HG03439 (cell line): Measurements from ENCODE around the gene STMND1.

Experiments
- ATAC-seq: cut with Tn5 transposase; IDR thresholded peaks from one replicate; pipeline ENCODE4 v1.9.1; 2021; ENCODE audit warnings: mild to moderate bottlenecking, moderate library complexity; ENCODE audit not compliant: unreplicated experiment

The STMND1 gene

GRCh38 chr6:17159240-17159639 lies 57.4 kb downstream of the STMND1 start:
- no peak for ATAC-seq

GRCh38 chr6:17161076-17161475 lies 59.2 kb downstream of the STMND1 start:
- ATAC-seq = no peak

- ATAC-seq = no peak
Observed at GRCh38 chr6:17165383-17165782, 63.5 kb downstream of the STMND1 start.

GRCh38 chr6:17167327-17167979 lies 65.6 kb downstream of the STMND1 start:
- ATAC-seq = no peak

DNA sequence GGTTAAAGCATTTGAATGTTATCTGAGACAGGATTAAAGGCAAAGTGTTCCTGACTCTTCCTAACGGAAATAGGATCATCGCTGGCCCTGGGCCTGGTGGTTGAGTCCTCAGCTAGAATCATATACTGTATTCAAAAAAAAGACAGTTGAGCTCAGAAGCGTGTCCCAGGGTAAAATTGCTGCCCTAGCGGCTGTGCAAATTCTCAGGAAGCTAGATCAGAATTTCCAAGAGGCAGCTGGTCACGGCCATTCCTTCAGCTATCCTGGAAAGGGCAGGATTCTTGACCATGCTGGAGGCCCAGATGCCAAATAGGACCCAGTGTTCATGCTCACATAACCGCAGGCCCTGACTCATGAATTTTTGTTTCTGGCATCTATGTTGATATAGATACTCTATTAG lies 67.4 kb downstream of the STMND1 start:
- no peak for ATAC-seq

DNA sequence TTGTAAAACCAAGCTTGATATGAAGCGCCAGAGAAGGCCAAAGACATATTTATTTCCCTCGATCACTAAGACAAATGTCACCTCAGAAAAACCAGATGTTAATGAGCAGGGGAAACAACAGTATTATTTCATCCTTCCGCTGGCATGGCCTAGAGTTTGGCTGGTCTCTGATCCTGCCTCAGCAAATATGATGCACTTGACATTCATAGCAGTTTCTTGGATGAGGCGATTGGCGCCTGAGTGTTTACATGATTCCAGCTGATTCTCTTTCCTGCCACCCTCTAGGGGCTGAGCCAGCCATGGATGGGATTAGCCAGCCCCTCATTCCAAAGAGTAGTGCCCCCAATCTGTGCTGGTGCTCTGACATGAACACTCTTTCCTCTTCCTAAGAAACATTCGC lies 67.9 kb downstream of the STMND1 start:
- no peak for ATAC-seq

DNA sequence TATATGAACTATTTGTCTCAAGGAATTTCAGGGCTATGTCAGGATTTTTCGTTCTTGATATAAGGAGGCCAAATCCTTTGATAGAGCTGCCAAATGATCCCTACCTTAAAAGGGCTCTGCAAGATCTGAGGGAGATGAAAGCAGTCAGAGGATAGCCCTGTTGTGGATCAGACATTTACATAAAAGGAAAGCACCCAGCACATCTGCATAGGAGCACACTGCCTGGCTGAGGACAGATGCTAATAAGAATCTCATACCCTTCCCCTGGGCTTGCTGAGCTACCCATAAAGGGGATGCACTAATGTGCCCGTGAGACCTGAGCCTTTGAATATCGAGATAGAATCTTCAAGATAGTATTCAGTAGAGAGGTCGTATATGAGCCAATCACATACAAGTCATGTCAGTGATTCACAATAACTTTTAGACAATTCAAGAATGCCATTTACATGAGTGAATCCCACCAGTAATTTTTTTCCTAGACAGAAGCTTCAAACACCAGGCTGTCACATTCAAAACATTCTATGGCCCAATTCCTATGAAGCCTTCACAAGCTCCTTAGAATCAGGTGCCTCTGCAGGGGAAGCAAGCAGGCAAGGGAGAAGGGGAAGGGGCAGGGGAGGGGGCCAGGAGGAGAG lies 71.1 kb downstream of the STMND1 start:
- ATAC-seq = no peak

- no peak for ATAC-seq
Observed at GRCh38 chr6:17178326-17178725, 76.5 kb downstream of the STMND1 start.

GRCh38 chr6:17178754-17179529 lies 77.1 kb downstream of the STMND1 start:
- no peak for ATAC-seq

GRCh38 chr6:17179530-17180073 lies 77.8 kb downstream of the STMND1 start:
- no peak for ATAC-seq
